Measurements from ENCODE around the gene MCM3. TPM values are rescaled to one million over a fixed set of nuclear protein-coding genes. Genes with fewer than 3 reads are reported as not detected.
A peak's percentile ranks its signal among the peaks of the same experiment; 100 is the strongest.

MCM3 gene
- total and polyA plus RNA-seq, 2 donors (not counting 1 experiment from before 2014, with no cell fraction given), result 15.9 to 40.3 TPM

GRCh38 chr6:52306972-52307870 is 22.7 kb upstream of the MCM3 start:
- Histone ChIP-seq H2AFZ (ENCODE audit: low read length) (no peak overlapping the region), H3K27ac (ENCODE audit: insufficient read depth, low read length) (no peak overlapping the region), H4K20me1 (ENCODE audit: control insufficient read depth, extremely low read depth, insufficient read depth, low read length) (no peaks in the 10 kb centered on the region), H3K9ac (ENCODE audit: insufficient read depth, low read length) (no peak overlapping the region), H3K27me3 (ENCODE audit: control insufficient read depth, insufficient read depth, low read length) (no peaks in the 10 kb centered on the region), H3K4me3 (replicated peaks in 1 of 4; ENCODE audit: control extremely low read depth in 1 of 4, insufficient read depth in 1 of 4, low read depth in 3 of 4, low read length in 4 of 4) (no peak overlapping the region), H3K79me2 (ENCODE audit: control insufficient read depth, insufficient read depth, low read length) (no peaks in the 10 kb centered on the region), H3K4me2 (ENCODE audit: extremely low read depth, insufficient read depth, low read length) (no peak overlapping the region), H3K9me3 (ENCODE audit: control insufficient read depth, insufficient read depth, low read depth, low read length) (no peaks in the 10 kb centered on the region), H3K4me1 (ENCODE audit: control insufficient read depth, extremely low read depth, insufficient read depth, low read length) (no peaks in the 10 kb centered on the region), H3K36me3 (ENCODE audit: control insufficient read depth, insufficient read depth, low read length) (no peaks in the 10 kb centered on the region)
- TF ChIP-seq EZH2 (IDR thresholded peaks at IDR 0.05; ENCODE audit: low read length, missing control alignments), result no peak
- TF ChIP-seq CTCF (conservative IDR thresholded peaks at IDR 0.05 in 1 of 2, IDR thresholded peaks at IDR 0.05 in 1 of 2; ENCODE audit: low read depth in 1 of 2, low read length in 2 of 2), result no peak
- DNase-seq (ENCODE audit: low read depth in 2 of 2), result no peak

- H2AFZ ChIP-seq (ENCODE audit: low read length), result no peak overlapping the region
- H3K4me1 ChIP-seq (ENCODE audit: control insufficient read depth, extremely low read depth, insufficient read depth, low read length), result no peaks in the 10 kb centered on the region
- no peaks in the 10 kb centered on the region for H3K79me2 ChIP-seq (ENCODE audit: control insufficient read depth, insufficient read depth, low read length)
- DNase-seq (ENCODE audit: low read depth in 2 of 2), result no peak
- H4K20me1 ChIP-seq (ENCODE audit: control insufficient read depth, extremely low read depth, insufficient read depth, low read length), result no peaks in the 10 kb centered on the region
- no peaks in the 10 kb centered on the region for H3K36me3 ChIP-seq (ENCODE audit: control insufficient read depth, insufficient read depth, low read length)
- H3K4me3 ChIP-seq (replicated peaks in 1 of 4; ENCODE audit: control extremely low read depth in 1 of 4, insufficient read depth in 1 of 4, low read depth in 3 of 4, low read length in 4 of 4), result no peak overlapping the region
- no peak overlapping the region for H3K27ac ChIP-seq (ENCODE audit: insufficient read depth, low read length)
- TF ChIP-seq CTCF (conservative IDR thresholded peaks at IDR 0.05 in 1 of 2, IDR thresholded peaks at IDR 0.05 in 1 of 2; ENCODE audit: low read depth in 1 of 2, low read length in 2 of 2), result no peak
- no peak for TF ChIP-seq EZH2 (IDR thresholded peaks at IDR 0.05; ENCODE audit: low read length, missing control alignments)
- H3K27me3 ChIP-seq (ENCODE audit: control insufficient read depth, insufficient read depth, low read length), result no peaks in the 10 kb centered on the region
- H3K4me2 ChIP-seq (ENCODE audit: extremely low read depth, insufficient read depth, low read length), result no peak overlapping the region
- no peak overlapping the region for H3K9ac ChIP-seq (ENCODE audit: insufficient read depth, low read length)
- H3K9me3 ChIP-seq (ENCODE audit: control insufficient read depth, insufficient read depth, low read depth, low read length), result no peaks in the 10 kb centered on the region
These were observed 21.6 kb upstream of the MCM3 start for GRCh38 chr6:52305948-52306767.

GRCh38 chr6:52305411-52305810 is 20.9 kb upstream of the MCM3 start:
- Histone ChIP-seq H3K9me3 (ENCODE audit: control insufficient read depth, insufficient read depth, low read depth, low read length) (no peaks in the 10 kb centered on the region), H3K4me1 (ENCODE audit: control insufficient read depth, extremely low read depth, insufficient read depth, low read length) (no peaks in the 10 kb centered on the region), H3K4me3 (replicated peaks in 1 of 4; ENCODE audit: control extremely low read depth in 1 of 4, insufficient read depth in 1 of 4, low read depth in 3 of 4, low read length in 4 of 4) (no peak overlapping the region), H3K79me2 (ENCODE audit: control insufficient read depth, insufficient read depth, low read length) (no peaks in the 10 kb centered on the region), H3K4me2 (ENCODE audit: extremely low read depth, insufficient read depth, low read length) (peak overlapping the region; percentile 11), H3K27me3 (ENCODE audit: control insufficient read depth, insufficient read depth, low read length) (no peaks in the 10 kb centered on the region), H2AFZ (ENCODE audit: low read length) (peak overlapping the region; percentile 28), H3K36me3 (ENCODE audit: control insufficient read depth, insufficient read depth, low read length) (no peaks in the 10 kb centered on the region), H3K9ac (ENCODE audit: insufficient read depth, low read length) (no peak overlapping the region), H4K20me1 (ENCODE audit: control insufficient read depth, extremely low read depth, insufficient read depth, low read length) (no peaks in the 10 kb centered on the region), H3K27ac (ENCODE audit: insufficient read depth, low read length) (no peak overlapping the region)
- no peak for TF ChIP-seq EZH2 (IDR thresholded peaks at IDR 0.05; ENCODE audit: low read length, missing control alignments)
- no peak for TF ChIP-seq CTCF (conservative IDR thresholded peaks at IDR 0.05 in 1 of 2, IDR thresholded peaks at IDR 0.05 in 1 of 2; ENCODE audit: low read depth in 1 of 2, low read length in 2 of 2)
- no peak for DNase-seq (ENCODE audit: low read depth in 2 of 2)
